NCI-H345 (cell line): ENCODE data around the gene TMEM184A.
"Not testable (repeated sequence)": the region's sequence is repeated elsewhere in the genome, so short reads cannot be mapped to it uniquely, and the experiment has no call there.

Source experiments
- DNase-seq: peaks from one replicate; lab custom pipeline; 2025; lab: John Stamatoyannopoulos, UW

TMEM184A gene

GRCh38 chr7:1590476-1590875 lies 34.5 kb upstream of the TMEM184A start:
- DNase-seq: no peak

- DNase-seq: no peak
Measured at GRCh38 chr7:1588978-1589377, 33.0 kb upstream of the TMEM184A start.

- no peak for DNase-seq
Measured at GRCh38 chr7:1587738-1588137, 31.7 kb upstream of the TMEM184A start.

GRCh38 chr7:1586827-1587705 lies 31.1 kb upstream of the TMEM184A start:
- DNase-seq: peak; percentile 19

DNA sequence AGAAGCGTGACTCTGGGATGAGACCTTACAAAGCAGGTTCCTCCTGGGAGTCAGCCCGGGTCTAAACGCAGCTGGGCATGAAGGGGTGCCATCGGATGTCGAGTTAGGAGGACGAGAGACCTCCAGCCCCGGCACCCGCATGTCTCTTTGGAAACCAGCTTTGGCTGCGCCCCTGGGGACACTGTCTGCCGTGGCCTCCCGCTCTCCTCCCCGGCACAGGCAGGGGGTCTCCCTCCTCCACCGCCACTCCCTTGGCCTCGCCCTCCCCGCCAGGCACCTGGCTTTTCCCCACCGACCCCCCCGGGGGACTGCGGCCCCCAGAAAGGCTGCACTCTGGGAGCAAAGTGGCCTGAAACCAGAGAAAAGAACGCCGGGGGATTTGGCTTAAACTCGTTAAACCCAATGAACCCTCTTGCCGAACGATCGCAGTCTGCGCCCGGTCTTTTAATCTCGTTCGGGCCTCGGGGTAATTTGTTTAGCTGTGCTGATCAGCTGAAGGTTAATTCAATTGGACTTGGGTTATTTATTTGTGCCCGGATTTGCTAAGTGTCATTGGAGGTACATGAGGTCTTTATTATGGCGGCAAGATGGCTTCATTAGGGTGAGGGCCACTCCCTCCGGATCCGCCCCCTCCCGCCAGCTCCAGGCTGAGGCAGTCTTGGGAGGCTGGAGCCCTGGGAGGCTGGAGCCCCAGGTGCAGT lies 30.3 kb upstream of the TMEM184A start:
- peak; percentile 47 for DNase-seq

- no peak for DNase-seq
Measured at GRCh38 chr7:1585142-1585981, 29.4 kb upstream of the TMEM184A start.

GRCh38 chr7:1584700-1585099 lies 28.7 kb upstream of the TMEM184A start:
- DNase-seq: no peak

- DNase-seq: not testable (repeated sequence)
Measured at GRCh38 chr7:1583241-1583930, 27.4 kb upstream of the TMEM184A start.

DNA sequence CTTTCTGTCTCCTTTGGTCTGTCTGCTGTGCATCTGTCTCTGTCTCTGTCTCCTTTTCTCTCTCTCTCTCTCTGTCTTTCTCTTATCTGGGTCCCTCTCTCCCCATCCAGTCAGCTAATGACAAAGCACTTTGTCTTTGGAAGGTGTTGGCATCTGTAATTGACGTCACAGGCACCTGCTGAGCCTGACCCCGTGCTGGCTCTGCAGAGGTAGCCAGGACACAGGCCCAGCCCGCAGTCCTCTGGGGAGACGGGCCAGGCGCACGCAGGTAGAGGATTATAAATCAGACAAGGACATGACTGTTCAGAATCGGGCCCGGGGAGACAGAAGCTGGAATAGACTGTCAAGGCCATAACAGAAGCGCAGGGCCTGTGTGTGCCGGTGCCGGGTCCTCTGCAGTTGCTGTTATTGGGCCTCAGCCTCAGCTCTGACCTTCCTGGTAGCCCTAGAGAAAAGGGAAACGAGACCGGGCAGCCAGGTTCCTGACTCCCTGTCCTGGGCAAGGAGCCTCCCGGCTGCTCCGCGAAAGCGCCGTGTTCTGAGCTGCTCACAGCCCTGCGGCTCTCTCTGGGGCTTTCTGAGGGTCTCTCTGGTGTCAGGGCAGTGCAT lies 24.5 kb upstream of the TMEM184A start:
- no peak for DNase-seq

GRCh38 chr7:1579481-1580421 lies 23.7 kb upstream of the TMEM184A start:
- DNase-seq: peak; percentile 65

DNA sequence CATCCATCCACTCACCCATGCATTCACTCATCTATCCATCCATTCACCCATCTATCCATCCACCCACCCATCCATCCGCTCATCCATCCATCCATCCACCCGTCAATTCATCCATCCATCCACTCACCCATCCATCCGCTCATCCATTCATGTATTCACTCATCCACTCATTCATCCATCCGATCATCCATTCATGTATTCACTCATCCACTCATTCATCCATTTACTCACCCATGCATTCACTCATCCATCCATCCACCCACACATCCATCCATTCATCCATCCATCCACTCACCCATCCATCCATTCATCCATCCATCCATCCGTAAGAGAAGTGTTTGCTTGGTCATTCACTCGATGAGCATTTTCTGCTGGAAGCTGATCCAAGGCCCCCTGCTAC lies 22.5 kb upstream of the TMEM184A start:
- DNase-seq: no peak

- DNase-seq: no peak
Measured at GRCh38 chr7:1576521-1577253, 20.7 kb upstream of the TMEM184A start.

GRCh38 chr7:1575809-1576208 lies 19.8 kb upstream of the TMEM184A start:
- DNase-seq: no peak

DNA sequence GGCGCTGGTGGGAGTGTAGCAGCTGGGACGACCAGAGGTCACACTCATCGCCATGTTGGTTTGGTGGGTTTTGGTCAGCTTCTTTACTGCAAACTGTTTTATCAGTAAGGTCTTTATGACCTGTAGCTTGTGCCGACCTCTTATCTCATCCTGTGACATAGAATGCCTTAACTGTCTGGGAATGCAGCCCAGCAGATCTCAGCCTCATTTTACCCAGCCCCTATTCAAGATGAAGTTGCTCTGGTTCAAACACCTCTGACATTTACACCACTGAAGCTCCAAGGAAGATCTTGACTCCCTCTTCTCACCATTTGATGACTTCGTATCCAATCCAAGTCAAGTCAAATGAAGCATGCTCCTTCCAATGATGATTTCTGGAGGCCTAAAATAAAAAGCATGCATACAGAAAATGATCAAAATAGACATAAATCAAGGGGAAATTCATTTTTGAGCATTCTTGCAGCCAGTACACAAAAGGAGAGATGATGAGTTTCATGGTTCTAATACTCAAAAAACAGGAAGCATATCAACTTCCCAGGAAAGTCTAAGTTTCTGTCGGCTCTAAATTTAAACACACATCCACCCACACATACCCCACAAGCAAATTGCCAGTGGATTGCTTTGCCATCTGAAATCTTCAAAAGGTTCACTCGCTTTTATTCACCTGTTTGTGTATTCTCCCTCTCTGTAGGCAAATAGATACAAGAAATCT lies 16.3 kb upstream of the TMEM184A start:
- no peak for DNase-seq

DNA sequence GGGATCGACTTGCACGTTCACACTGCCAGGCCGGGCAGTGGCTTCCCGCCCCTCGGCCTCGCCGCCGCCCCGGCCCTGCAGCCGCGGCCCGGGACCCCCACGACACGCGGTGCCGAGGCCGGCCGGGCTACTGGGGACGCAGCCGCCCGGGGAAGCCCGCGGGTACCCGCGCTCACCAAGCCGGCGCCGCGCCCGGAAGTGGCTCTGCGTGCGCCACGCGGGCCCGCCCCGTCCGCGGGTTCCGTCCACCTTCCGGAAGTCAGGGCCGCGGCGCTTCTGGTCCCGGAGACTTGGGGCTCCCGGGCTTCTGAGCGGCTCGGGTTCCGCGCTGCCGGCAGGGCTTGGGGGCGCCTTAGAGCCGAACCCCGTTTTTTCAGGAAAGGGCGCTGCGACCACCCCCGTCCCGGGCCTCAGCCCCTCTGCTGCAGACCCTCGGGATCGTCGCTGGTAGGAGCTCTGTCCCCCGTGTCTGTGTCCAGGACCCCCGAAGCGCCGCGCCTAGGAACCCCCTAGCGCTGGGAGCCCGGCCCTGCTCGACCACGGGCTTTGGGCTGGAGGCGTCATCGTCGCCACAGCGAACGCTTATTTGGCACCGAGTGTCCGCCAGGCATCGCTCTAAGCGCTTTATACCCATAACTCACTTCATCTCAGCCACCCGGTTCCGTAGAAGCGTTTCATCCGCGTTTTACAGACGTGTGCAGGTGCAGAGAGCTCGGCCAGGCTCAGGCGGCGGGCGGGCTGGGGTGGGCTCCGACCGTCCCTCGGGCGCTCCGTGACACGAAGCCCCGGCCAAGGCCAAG lies 14.0 kb upstream of the TMEM184A start, which contains the start of gene PSMG3:
PSMG3 (minus strand) TSS at position 200 of the 800 bp plus-strand sequence. CDS start 693 bp downstream, outside the sequence.
- peak; percentile 93 for DNase-seq

GRCh38 chr7:1569440-1569832 lies 13.4 kb upstream of the TMEM184A start:
- DNase-seq: no peak

DNA sequence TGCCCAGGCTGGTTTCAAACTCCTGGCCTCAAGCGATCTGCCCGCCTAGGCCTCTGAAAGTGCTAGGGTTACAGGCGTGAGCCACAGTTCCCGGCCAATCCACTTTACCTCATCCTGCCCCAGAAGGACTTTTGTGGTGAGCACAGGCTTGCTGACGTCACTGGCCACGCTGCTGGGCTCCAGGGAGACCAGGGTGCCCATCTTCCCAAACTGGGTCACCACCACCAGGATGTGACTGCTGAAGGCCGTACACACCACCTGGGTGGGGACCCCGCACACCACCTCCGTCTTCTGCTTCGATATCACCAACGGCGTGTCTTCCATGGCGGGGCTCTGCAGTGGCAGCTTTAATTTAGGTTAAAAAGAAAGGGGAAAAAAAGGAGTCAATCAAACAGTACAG lies 13.0 kb upstream of the TMEM184A start:
- DNase-seq: no peak
